GM21360 (cell line): ENCODE measurements around the gene ACER3.
A peak's percentile ranks its signal among the peaks of the same experiment; 100 is the strongest.
"Not testable (repeated sequence)": the region's sequence is repeated elsewhere in the genome, so short reads cannot be mapped to it uniquely, and the experiment has no call there.

Experiments
- ATAC-seq: cut with Tn5 transposase; IDR thresholded peaks from one replicate; pipeline ENCODE4 v1.9.1; 2021; ENCODE audit warnings: mild to moderate bottlenecking, moderate library complexity; ENCODE audit not compliant: unreplicated experiment

ACER3 gene

GRCh38 chr11:76860539-76861475 lies at the start of gene ACER3:
Gene ACER3 (plus strand): TSS chr11:76860918. CDS start chr11:76860977, 59 bp downstream.
- peak; percentile 96 for ATAC-seq

GRCh38 chr11:76811259-76811658 lies 49.5 kb upstream of the ACER3 start:
- no peak for ATAC-seq

- no peak for ATAC-seq
These were observed 46.3 kb upstream of the ACER3 start for GRCh38 chr11:76814414-76814813.

GRCh38 chr11:76815678-76816077 lies 45.0 kb upstream of the ACER3 start:
- not testable (repeated sequence) for ATAC-seq

- ATAC-seq, result no peak
These were observed 40.5 kb upstream of the ACER3 start for GRCh38 chr11:76820184-76820566.

GRCh38 chr11:76821396-76821795 lies 39.3 kb upstream of the ACER3 start:
- not testable (repeated sequence) for ATAC-seq

GRCh38 chr11:76822406-76822805 lies 38.3 kb upstream of the ACER3 start:
- no peak for ATAC-seq

GRCh38 chr11:76823481-76824028 lies 37.2 kb upstream of the ACER3 start:
- no peak for ATAC-seq

GRCh38 chr11:76824083-76824939 lies 36.4 kb upstream of the ACER3 start:
- ATAC-seq, result no peak

GRCh38 chr11:76824980-76825725 lies 35.6 kb upstream of the ACER3 start:
- ATAC-seq, result no peak

GRCh38 chr11:76825726-76826396 lies 34.9 kb upstream of the ACER3 start:
- no peak for ATAC-seq

GRCh38 chr11:76826508-76826907 lies 34.2 kb upstream of the ACER3 start:
- ATAC-seq, result not testable (repeated sequence)

- not testable (repeated sequence) for ATAC-seq
These were observed 33.7 kb upstream of the ACER3 start for GRCh38 chr11:76827005-76827404.

- ATAC-seq, result no peak
These were observed 29.9 kb upstream of the ACER3 start for GRCh38 chr11:76830639-76831327.

- ATAC-seq, result no peak
These were observed 28.9 kb upstream of the ACER3 start for GRCh38 chr11:76831686-76832310.

GRCh38 chr11:76832361-76832760 lies 28.4 kb upstream of the ACER3 start:
- no peak for ATAC-seq

- no peak for ATAC-seq
These were observed 26.6 kb upstream of the ACER3 start for GRCh38 chr11:76834151-76834550.

- ATAC-seq, result no peak
These were observed 25.7 kb upstream of the ACER3 start for GRCh38 chr11:76835036-76835435.
